T-helper 1 cell treated with Interleukin-12 subunit alpha and Interleukin-12 subunit beta and Interleukin-4 antibody, amounts not matched to agents 30 μg/mL and 1 μg/mL, for 36 hours (primary cell): ENCODE results near the gene RNU1-4.
"Not testable (repeated sequence)": the region's sequence is repeated elsewhere in the genome, so short reads cannot be mapped to it uniquely, and the experiment has no call there.

Experiments
- H3K27ac Mint-ChIP-seq: one replicate; pipeline ENCODE4 v1.8.0; 2021; ENCODE audit warnings: mild to moderate bottlenecking, mixed read lengths
- H3K27me3 Mint-ChIP-seq: one replicate; pipeline ENCODE4 v1.8.0; 2021; ENCODE audit warnings: low read depth, mixed read lengths
- H3K36me3 Mint-ChIP-seq: one replicate; pipeline ENCODE4 v1.8.0; 2021; ENCODE audit warnings: low read depth, mixed read lengths
- H3K4me1 Mint-ChIP-seq: one replicate; pipeline ENCODE4 v1.8.0; 2021; ENCODE audit warnings: low read depth, mixed read lengths
- H3K4me3 Mint-ChIP-seq: one replicate; pipeline ENCODE4 v1.8.0; 2021; ENCODE audit warnings: mild to moderate bottlenecking, moderate library complexity, mixed read lengths
- H3K9me3 Mint-ChIP-seq: one replicate; pipeline ENCODE4 v1.8.0; 2021; ENCODE audit warnings: mixed read lengths

RNU1-4 gene

DNA sequence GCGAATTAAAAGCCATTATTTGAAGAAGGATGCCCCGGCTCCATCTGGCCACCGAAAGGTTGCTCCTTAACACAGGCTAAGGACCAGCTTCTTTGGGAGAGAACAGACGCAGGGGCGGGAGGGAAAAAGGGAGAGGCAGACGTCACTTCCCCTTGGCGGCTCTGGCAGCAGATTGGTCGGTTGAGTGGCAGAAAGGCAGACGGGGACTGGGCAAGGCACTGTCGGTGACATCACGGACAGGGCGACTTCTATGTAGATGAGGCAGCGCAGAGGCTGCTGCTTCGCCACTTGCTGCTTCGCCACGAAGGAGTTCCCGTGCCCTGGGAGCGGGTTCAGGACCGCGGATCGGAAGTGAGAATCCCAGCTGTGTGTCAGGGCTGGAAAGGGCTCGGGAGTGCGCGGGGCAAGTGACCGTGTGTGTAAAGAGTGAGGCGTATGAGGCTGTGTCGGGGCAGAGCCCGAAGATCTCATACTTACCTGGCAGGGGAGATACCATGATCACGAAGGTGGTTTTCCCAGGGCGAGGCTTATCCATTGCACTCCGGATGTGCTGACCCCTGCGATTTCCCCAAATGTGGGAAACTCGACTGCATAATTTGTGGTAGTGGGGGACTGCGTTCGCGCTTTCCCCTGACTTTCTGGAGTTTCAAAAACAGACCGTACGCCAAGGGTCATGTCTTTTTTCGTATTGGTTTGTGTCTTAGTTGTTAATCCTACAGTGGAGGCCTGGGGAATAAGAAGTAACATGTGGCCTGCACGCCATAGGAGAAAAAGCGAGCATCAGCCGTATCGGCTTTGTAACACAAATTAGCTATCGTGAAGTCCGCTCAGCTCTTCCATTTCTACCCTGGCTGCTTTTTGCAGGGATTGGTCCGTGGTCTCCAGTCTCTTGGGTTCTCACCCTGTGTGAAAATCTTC is at the start of gene RNU1-4:
TSS of gene RNU1-4 (plus strand) at position 470 of the 918 bp plus-strand sequence.
- not testable (repeated sequence) for H3K4me1 Mint-ChIP-seq, H3K27ac Mint-ChIP-seq, H3K36me3 Mint-ChIP-seq, H3K4me3 Mint-ChIP-seq, H3K27me3 Mint-ChIP-seq, H3K9me3 Mint-ChIP-seq

DNA sequence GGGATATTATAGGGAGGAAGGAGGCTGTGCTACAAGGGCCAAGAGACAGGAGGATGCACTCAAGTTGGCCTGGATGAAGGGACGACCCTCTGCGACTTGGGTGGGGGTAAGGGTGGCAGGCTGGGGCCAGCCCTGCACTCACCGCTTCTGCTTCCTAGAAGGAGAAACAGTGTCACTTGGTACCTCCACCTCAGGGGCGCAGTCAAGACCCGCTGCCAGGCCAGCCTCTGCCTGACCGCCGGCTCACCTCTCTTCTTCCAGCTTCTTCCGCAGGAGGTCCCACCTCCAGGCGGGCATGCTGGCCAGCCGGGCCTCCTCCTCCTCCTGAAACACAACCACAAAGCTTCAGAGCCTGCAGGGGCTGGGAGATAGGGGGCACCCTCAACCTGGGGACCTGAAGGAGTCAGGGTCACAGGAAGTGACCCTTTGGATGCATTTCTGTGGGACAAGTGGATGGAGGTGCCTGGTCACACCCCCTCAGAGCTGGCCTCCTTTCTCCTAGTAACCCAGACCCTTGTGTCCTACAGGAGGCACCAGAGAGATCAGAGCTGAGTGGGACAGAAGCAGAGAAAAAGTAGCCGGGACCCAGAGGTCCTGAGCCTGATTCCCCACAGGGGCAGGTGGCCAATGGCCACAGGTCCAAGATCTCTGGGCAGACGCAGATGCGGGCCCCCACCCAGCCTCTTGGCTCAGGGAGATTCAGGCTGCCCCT is 49.2 kb upstream of the RNU1-4 start:
- not testable (repeated sequence) for H3K27me3 Mint-ChIP-seq, H3K27ac Mint-ChIP-seq

DNA sequence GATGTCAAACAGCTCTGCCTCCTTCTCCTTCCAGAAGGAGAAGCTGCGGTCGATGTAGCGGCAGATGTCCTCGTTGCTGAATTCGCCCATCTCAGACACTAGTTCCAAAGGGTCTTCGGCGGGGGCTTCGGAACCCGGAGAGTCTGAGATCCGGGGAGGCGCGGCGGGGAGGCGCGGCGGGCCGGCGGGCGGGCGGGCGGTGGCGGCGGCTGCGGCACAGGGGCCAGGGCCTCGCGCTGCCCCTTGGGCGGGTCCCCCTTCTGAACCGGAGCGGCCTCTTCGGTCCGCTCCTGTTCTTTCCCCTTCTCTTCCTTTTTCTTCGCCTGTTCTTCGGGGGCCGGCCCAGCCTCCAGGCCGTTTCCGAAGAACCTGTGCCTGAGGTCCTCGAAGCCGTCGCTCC is 48.0 kb upstream of the RNU1-4 start:
- not testable (repeated sequence) for H3K27me3 Mint-ChIP-seq, H3K27ac Mint-ChIP-seq, H3K9me3 Mint-ChIP-seq, H3K4me3 Mint-ChIP-seq, H3K4me1 Mint-ChIP-seq, H3K36me3 Mint-ChIP-seq

More for the DNA sequence above, 49.2 kb upstream of the RNU1-4 start:
- H3K4me3 Mint-ChIP-seq, H3K9me3 Mint-ChIP-seq, H3K4me1 Mint-ChIP-seq, H3K36me3 Mint-ChIP-seq: not testable (repeated sequence)

DNA sequence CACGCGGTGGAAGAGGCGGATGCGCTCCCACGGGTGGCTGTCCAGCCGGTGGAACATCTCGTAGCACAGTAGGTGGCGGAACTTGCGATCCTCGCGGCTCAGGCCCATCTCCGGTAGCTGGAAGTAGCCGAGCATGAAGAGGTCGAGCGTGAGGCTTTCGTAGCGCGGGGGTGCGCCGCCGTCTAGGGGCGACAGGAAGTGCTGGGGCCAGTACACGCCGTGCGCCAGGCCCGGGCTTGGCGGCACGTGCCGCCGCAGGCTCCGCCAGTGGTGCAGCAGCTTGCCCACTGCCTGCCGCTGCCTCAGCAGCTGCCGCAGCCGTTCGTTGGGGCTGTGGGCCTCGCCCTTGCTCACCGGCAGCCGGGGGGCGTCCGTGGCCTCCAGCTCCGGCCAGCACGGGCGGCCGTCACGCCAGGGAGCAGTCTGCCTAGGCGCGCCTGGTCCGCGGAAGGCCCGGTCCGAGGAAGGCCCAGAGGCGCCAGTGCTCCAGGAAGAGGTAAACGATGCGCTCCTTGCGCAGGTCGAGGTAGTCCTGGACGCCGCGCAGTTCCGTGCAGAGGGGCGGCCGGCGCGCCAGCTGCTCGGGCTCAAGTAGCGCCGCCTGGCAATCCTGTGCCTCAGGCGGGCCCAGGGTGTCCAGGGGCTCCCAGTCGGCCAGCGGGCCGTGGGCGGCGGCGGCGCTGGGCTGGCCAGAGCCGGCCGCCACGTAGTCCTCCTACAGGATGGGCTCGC is 47.4 kb upstream of the RNU1-4 start:
- H3K27ac Mint-ChIP-seq, H3K9me3 Mint-ChIP-seq, H3K4me3 Mint-ChIP-seq, H3K27me3 Mint-ChIP-seq, H3K36me3 Mint-ChIP-seq, H3K4me1 Mint-ChIP-seq: not testable (repeated sequence)

DNA sequence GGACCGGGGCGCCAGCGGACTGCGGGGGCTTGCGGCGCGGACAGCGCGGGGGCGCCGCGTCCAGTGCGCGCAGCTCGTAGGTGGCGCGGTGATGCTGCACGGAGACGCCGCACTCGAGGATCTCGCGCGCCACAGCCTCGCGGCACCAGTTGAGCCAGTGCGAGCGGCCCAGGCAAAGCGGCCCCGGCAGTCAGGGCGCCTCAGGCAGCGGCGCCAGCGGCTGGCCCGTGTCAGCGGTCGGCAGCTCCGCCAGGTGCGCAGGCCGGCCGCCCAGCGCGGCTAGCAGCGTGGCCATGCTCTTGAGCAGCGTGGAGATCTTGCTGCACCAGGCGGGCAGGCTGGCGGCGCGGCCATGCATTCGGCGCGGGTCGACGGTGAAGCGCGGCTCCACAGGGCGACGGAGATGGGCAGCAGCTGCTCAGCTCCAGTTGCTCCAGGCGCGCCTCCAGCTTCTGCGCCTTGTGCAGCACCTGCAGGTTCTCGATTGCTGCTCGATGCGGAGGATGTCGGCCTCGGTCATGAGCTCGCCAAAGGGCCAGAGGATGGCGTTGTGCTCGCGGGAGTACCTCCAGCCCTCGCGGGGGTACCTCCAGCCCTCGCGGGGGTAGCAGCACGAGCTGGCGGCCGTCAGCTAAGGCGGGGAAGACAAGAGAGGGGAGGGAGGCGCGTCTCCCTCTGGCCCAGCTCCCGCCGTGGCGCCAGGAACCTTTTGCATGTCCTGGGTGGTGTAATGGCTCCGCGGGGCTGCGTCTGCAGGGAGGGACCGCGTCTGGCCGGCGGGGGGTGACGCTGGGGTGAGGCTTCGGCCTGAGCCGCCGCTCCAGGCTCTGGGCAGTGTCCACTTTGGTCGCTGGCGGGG is 46.6 kb upstream of the RNU1-4 start:
- not testable (repeated sequence) for H3K27me3 Mint-ChIP-seq, H3K4me3 Mint-ChIP-seq, H3K9me3 Mint-ChIP-seq, H3K4me1 Mint-ChIP-seq, H3K36me3 Mint-ChIP-seq, H3K27ac Mint-ChIP-seq

GRCh38 chr1:16694308-16694702 is 46.0 kb upstream of the RNU1-4 start:
- not testable (repeated sequence) for H3K4me1 Mint-ChIP-seq, H3K9me3 Mint-ChIP-seq, H3K27ac Mint-ChIP-seq, H3K36me3 Mint-ChIP-seq, H3K4me3 Mint-ChIP-seq, H3K27me3 Mint-ChIP-seq

DNA sequence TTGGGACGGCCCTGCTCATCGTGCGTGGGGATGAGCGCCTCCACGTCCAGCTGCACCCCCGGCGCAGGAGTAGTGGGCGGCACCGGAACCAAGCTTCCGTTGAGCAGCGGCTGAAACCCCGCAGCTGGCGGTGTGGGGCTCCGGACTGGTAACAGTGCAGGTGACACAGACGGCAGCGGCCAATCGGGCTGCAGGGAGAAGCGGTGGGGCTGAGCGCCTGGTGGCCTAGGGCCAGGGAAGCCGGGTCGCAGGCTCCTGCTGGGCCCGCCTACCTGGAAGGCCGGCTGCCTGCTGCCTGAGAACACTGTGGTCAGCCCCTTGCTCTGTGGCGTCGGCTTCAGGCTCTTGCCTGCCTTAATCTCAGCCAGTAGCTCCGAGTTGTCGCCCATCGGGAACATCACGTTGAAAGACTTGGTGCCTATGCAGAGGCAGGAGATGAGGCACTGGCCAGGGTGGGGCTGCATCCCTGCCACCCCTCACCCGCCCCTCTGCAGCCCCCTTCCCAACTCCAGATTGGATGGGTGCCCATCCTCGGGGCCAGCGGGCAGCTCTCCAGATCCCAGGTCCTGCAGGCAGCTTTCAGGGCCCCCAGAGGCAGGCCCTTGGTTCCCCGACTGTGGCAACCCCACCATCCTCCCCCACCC is 43.7 kb upstream of the RNU1-4 start:
- H3K36me3 Mint-ChIP-seq, H3K27me3 Mint-ChIP-seq, H3K4me3 Mint-ChIP-seq, H3K27ac Mint-ChIP-seq, H3K4me1 Mint-ChIP-seq, H3K9me3 Mint-ChIP-seq: not testable (repeated sequence)

DNA sequence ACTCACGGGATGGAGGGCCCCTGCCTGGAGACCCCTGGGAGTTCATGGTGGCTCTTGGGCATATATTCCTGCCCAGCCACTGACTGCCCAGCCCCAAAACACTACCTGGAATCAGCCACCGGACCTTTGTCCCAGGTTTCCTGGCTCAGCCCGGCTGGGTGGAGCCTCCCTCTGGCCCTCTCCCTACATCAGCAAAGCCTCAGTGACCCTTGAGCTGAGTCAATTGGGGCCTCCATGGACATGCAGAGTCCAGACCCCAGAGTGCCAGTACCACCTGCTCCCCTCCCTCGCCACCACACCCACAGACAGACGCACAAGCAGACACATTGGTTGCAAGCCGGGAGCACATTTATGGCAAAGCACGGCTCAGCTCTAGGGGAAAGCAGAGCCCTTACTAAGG is 43.2 kb upstream of the RNU1-4 start:
- not testable (repeated sequence) for H3K27me3 Mint-ChIP-seq, H3K27ac Mint-ChIP-seq, H3K36me3 Mint-ChIP-seq, H3K9me3 Mint-ChIP-seq, H3K4me3 Mint-ChIP-seq, H3K4me1 Mint-ChIP-seq

DNA sequence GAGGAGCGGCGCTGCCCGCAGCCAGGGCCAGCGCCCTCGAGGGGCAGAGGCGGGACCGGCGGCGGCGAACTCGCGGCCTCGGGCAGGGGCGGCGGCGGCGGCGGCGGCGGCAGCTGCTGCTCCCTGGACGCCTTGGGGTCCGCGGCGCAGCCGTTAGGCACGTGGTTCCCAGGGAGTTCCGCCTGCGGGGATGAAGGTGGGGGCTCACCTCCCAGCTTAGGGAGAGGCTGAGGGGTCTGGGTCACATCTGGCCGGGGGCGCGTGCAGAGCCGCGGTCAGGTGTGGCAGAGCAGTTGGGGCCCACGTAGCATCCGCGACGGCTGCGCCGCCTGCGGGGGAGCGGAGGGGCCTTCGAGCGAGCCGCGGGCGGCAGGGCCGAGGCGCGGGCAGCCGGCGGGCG is 40.9 kb upstream of the RNU1-4 start:
- H3K4me1 Mint-ChIP-seq, H3K27ac Mint-ChIP-seq, H3K4me3 Mint-ChIP-seq, H3K27me3 Mint-ChIP-seq, H3K36me3 Mint-ChIP-seq, H3K9me3 Mint-ChIP-seq: not testable (repeated sequence)

DNA sequence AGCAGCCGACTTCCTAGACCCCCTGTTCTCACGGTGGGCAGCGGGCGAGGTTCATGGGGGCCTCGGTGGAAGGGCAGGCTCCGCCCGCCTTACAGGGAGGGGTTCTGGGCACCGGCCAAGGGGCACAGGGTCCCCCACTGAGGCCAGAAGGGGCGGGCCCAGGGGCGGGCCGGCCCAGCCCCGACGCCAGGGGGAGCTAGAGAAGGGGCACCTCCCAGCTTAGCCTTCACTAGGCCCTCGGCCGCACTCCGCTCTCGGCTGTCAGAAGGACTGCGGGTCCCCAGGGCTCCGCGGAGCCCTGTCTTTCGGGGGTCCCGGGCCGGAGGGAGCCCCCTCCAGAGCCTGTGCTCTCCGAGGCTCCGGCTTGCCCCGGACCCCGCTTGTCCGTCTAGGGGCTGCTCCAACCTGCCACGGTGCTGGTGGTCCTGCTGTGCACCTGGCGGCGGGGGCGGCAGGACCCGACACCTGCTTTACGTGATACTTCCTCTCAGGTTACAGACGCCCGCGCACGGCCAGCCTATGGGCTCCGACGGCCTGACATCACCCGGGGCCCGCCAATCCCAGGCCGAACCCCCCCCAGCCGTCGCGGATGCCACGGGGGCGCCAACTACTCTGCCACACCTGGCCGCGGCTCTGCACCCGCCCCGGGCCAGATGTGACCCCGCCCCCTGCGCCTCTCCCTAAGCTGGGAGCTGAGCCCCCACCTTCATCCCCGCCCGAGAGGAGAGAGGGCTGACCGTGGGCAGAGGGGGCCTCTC is 40.0 kb upstream of the RNU1-4 start:
- not testable (repeated sequence) for H3K4me3 Mint-ChIP-seq, H3K9me3 Mint-ChIP-seq, H3K4me1 Mint-ChIP-seq, H3K27ac Mint-ChIP-seq, H3K36me3 Mint-ChIP-seq, H3K27me3 Mint-ChIP-seq

DNA sequence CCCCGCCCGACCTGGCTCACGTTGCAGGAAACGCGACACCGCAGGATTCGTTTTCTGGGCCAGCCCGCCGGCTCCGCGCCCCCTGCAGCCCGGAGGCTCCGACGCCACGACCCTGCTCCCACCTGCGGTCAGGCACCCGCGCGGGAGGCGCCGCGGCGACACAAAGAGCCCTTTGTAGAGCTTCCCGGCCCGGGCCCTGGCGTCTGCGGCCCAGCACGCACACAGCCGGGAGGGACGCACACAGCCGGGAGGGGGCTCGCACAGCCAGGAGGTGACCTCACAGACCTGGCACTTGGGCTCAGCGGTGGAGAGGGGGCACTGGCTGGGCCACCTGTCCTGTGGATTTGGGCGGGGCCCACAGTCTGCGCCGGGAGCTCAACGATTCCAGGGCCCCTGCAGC is 39.1 kb upstream of the RNU1-4 start:
- H3K4me1 Mint-ChIP-seq, result not testable (repeated sequence)

GRCh38 chr1:16702280-16702679 is 38.0 kb upstream of the RNU1-4 start:
- H3K9me3 Mint-ChIP-seq, H3K4me3 Mint-ChIP-seq, H3K4me1 Mint-ChIP-seq, H3K27ac Mint-ChIP-seq, H3K27me3 Mint-ChIP-seq, H3K36me3 Mint-ChIP-seq: not testable (repeated sequence)

More for the DNA sequence above, 39.1 kb upstream of the RNU1-4 start:
- H3K27ac Mint-ChIP-seq, H3K27me3 Mint-ChIP-seq, H3K36me3 Mint-ChIP-seq, H3K4me3 Mint-ChIP-seq, H3K9me3 Mint-ChIP-seq: not testable (repeated sequence)

GRCh38 chr1:16703141-16703540 is 37.2 kb upstream of the RNU1-4 start:
- not testable (repeated sequence) for H3K4me3 Mint-ChIP-seq, H3K36me3 Mint-ChIP-seq, H3K27ac Mint-ChIP-seq, H3K9me3 Mint-ChIP-seq, H3K27me3 Mint-ChIP-seq, H3K4me1 Mint-ChIP-seq
